ENCODE results near the gene EPS8L2.
A peak's percentile ranks its signal among the peaks of the same experiment; 100 is the strongest.

EPS8L2 gene

DNA sequence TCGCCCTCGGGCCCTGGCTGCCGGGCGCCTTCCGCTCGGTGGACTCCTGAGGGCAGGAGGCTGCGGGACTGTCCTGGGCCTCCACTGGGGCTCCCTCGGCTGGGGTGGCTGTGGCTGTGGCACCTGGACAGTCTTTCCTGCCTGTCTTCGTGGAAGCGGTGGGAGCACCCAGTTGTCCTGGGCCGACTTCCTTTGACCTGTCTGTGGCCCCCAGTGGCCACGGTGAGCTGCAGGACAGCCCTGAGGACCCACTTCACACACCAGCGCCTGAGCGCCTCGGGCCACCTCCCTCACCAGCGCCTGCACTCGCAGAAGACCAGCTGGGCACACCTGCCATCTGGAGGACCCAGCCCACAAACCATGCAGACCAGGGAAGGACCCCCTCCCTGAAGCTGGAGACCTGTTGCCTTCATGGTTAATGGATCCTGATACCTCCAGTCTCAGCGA is 1.8 kb upstream of the EPS8L2 start:
- H3K9me3 Mint-ChIP-seq = no peaks in the 10 kb centered on the region
- peaks cover 14% of the 10 kb centered on the region for H3K27me3 Mint-ChIP-seq (ENCODE audit: low read depth)
- H3K36me3 Mint-ChIP-seq (ENCODE audit: low read depth) = peaks cover 10% of the 10 kb centered on the region
- no peak overlapping the region for H3K27ac Mint-ChIP-seq
- no peaks in the 10 kb centered on the region for H3K4me1 Mint-ChIP-seq (ENCODE audit: low read depth)
- no peak for DNase-seq (ENCODE audit: low spot score)
- H3K4me3 Mint-ChIP-seq = no peak overlapping the region

DNA sequence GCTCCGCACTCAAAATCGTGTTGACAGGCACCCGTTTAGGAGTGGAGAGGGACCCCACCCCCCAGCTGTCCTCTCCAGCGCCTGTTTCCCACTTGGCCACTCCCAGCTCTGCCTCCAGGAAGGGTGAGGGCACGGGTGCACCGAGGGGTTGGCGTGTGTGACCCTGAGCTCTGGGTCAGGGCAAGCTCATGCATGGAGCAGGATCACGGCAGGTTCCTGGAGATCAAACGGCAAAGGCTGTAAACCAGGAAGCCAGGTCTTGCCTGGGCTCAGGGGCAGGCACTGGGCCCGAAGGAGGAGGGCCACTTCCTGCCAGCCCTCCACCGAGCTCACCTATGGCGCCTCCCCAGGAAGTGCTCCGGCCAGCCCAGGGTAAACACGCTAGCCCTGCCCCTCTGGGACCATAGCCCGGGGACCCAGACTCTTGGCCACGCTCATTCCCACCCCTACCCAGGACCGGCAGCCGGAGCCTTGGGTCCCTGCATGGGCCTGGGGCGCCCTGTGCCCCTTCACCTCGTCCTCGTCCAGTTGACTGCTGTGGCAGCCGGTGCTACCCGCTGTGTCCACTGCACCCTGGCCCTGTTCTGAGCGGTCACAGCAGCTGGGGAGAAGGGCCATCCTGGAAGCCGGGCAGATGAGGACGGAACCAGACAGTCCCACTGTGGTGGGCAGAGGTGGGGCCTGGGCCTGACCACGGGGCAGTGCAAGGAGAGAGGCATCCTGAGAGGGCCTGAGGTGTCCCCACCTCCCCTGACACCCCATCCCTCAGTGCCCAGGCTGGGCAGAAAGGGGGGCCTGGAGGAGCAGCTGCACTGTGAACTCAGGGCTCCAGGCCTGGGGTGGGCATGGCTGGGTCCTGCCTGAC is 1.0 kb upstream of the EPS8L2 start:
- Mint-ChIP-seq H3K4me1 (ENCODE audit: low read depth) (no peaks in the 10 kb centered on the region), H3K4me3 (no peak overlapping the region), H3K27me3 (ENCODE audit: low read depth) (peaks cover 14% of the 10 kb centered on the region), H3K36me3 (ENCODE audit: low read depth) (peaks cover 10% of the 10 kb centered on the region), H3K27ac (no peak overlapping the region), H3K9me3 (no peaks in the 10 kb centered on the region)
- no peak for DNase-seq (ENCODE audit: low spot score)

DNA sequence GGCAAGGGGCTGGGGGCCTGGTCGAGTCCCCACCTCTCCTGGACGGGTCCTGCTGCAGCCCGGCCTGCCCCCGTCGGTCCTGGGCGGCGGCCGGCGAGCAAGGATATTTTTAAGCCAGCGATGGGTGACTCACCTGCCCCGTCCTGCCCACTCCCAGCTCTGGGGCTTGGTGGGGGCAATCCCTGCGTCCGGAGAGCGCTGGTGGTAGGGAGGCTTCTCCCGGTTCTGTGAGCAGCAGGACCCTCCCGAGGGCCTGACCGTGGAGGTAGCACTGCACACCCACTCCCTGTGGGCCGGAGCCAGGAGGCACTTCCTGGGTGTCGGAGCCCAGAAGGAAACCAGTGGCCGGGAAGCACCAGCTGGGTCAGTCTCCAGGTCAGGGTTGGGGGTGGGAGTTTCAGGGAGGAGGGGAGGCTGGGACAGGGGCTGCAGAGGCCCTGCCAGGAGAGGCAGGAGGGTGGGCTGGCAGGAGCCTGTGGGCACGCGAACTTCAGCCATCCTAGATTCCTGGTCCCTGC is 467 bp downstream of the EPS8L2 start:
- Mint-ChIP-seq H3K36me3 (ENCODE audit: low read depth) (peaks cover 5% of the 10 kb centered on the region), H3K27me3 (ENCODE audit: low read depth) (peaks cover 16% of the 10 kb centered on the region), H3K27ac (no peak overlapping the region), H3K9me3 (no peaks in the 10 kb centered on the region), H3K4me1 (ENCODE audit: low read depth) (peaks cover 4% of the 10 kb centered on the region), H3K4me3 (no peak overlapping the region)
- DNase-seq (ENCODE audit: low spot score) = no peak

DNA sequence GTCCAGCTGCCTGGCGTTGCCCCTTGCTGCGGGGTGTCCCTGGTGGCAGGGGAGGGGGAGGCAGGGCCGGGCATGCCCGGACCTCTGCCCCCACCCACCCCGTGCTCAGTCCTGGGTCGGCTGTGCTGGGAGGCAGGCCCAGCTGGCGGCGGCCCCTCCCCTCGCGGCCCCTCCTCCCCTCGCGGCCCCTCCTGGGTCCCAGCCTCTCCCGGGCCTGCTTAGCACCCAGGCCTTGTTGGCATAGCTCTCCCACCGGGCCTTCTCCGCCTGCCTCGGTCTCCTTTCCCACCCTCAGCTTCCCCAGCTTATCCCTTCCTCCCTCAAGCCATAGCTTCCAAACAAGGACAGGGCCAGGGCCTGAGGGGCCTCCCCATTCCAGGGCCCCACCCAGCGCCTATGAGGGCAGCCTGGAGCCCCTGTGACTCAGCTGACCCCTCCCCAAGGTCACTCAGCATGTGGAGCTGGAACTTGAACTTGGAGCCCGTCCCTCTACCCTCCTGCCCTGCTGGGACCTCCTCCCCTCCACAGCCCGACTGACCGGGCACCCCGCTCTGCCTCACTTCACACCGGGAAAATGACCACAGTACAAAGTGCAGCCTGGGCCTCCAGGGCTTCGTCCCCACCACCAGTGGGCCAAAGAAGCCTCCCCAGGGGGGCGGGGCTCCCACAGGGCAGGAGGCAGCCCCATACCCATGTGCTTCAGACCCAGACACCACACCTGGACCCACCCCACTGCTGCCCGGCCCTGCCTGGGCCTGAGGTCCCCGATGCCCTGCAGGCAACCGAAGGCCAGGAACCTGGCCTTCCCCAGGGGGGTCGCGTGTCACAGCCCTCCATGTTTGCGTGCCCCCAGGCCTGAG is 1.2 kb downstream of the EPS8L2 start:
- Mint-ChIP-seq H3K36me3 (ENCODE audit: low read depth) (peaks cover 2% of the 10 kb centered on the region), H3K27ac (no peak overlapping the region), H3K4me1 (ENCODE audit: low read depth) (peaks cover 4% of the 10 kb centered on the region), H3K9me3 (no peaks in the 10 kb centered on the region), H3K27me3 (ENCODE audit: low read depth) (peaks cover 16% of the 10 kb centered on the region), H3K4me3 (no peak overlapping the region)
- DNase-seq (ENCODE audit: low spot score) = no peak

- peaks cover 16% of the 10 kb centered on the region for H3K27me3 Mint-ChIP-seq (ENCODE audit: low read depth)
- no peaks in the 10 kb centered on the region for H3K9me3 Mint-ChIP-seq
- peaks cover 4% of the 10 kb centered on the region for H3K4me1 Mint-ChIP-seq (ENCODE audit: low read depth)
- H3K27ac Mint-ChIP-seq = no peak overlapping the region
- no peak overlapping the region for H3K4me3 Mint-ChIP-seq
- H3K36me3 Mint-ChIP-seq (ENCODE audit: low read depth) = peaks cover 2% of the 10 kb centered on the region
- DNase-seq (ENCODE audit: low spot score) = no peak
These were observed 1.9 kb downstream of the EPS8L2 start for GRCh38 chr11:707817-708420.

- H3K9me3 Mint-ChIP-seq = no peaks in the 10 kb centered on the region
- DNase-seq (ENCODE audit: low spot score) = no peak
- H3K27ac Mint-ChIP-seq = no peak overlapping the region
- no peak overlapping the region for H3K4me3 Mint-ChIP-seq
- H3K27me3 Mint-ChIP-seq (ENCODE audit: low read depth) = peaks cover 16% of the 10 kb centered on the region
- peaks cover 4% of the 10 kb centered on the region for H3K4me1 Mint-ChIP-seq (ENCODE audit: low read depth)
- H3K36me3 Mint-ChIP-seq (ENCODE audit: low read depth) = peaks cover 2% of the 10 kb centered on the region
These were observed 2.5 kb downstream of the EPS8L2 start for GRCh38 chr11:708511-708910.

DNA sequence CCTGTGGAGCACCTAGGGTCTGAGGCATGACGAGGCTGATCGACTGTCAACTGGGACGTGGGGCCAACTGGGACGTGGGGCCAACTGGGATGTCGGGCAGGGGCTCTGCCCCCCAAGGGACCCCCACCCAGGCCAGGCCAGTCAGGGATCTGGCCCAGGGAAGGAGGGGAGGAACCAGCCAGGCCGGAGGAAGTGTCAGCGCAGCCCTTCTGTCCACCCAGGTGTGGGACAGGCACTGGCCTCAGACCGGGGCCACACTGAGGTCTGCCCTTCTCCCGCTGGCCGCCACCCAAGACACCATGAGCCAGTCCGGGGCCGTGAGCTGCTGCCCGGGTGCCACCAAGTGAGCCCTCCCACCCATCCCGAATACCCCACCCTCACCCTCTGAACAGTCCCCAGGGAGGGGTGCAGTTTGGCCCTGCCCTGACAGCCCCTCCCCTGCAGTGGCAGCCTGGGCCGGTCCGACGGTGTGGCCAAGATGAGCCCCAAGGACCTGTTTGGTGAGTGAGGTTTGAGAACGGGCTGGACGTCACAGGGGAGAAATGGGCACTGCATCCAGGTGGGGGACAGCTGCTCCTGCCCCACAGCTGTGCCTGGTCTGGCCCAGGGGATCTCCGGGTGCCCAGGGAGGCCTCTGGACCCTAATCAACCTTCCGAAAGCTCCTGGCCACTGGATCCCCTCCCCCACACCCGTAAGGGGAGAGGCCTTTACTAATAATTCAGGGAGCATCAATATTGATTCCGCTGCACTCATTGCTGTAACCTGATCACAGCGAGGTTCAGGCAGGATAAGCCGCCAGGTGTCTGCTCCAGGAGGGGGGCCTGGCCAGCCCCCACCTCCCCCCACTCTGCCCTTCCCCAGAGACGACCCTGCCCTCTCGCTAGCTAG is 3.3 kb downstream of the EPS8L2 start:
- DNase-seq (ENCODE audit: low spot score) = no peak
- Mint-ChIP-seq H3K27me3 (ENCODE audit: low read depth) (peaks cover 16% of the 10 kb centered on the region), H3K9me3 (no peaks in the 10 kb centered on the region), H3K27ac (no peak overlapping the region), H3K4me1 (ENCODE audit: low read depth) (peaks cover 4% of the 10 kb centered on the region), H3K4me3 (no peak overlapping the region), H3K36me3 (ENCODE audit: low read depth) (no peaks in the 10 kb centered on the region)

DNA sequence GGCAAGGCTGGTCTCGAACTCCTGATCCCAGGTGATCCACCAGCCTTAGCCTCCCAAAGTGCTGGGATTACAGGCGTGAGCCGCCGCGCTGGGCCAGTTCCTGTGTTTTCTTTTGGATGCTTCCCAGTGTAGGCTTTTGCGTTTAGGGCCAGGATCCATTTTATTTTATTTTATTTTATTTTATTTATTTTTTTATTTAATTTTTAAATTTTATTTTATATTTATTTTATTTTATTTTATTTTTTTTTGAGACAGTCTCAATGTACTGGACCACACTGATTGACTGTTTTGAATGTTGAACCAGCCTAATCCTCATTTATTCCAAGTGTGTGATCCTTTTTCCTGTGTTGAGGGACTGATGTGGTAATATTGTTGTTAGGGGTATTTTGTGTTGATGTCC is 8.4 kb downstream of the EPS8L2 start:
- H3K4me3 Mint-ChIP-seq = no peak overlapping the region
- H3K27ac Mint-ChIP-seq = no peak overlapping the region
- no peaks in the 10 kb centered on the region for H3K9me3 Mint-ChIP-seq
- peaks cover 13% of the 10 kb centered on the region for H3K27me3 Mint-ChIP-seq (ENCODE audit: low read depth)
- peaks cover 4% of the 10 kb centered on the region for H3K4me1 Mint-ChIP-seq (ENCODE audit: low read depth)
- no peak for DNase-seq (ENCODE audit: low spot score)
- H3K36me3 Mint-ChIP-seq (ENCODE audit: low read depth) = no peaks in the 10 kb centered on the region

DNA sequence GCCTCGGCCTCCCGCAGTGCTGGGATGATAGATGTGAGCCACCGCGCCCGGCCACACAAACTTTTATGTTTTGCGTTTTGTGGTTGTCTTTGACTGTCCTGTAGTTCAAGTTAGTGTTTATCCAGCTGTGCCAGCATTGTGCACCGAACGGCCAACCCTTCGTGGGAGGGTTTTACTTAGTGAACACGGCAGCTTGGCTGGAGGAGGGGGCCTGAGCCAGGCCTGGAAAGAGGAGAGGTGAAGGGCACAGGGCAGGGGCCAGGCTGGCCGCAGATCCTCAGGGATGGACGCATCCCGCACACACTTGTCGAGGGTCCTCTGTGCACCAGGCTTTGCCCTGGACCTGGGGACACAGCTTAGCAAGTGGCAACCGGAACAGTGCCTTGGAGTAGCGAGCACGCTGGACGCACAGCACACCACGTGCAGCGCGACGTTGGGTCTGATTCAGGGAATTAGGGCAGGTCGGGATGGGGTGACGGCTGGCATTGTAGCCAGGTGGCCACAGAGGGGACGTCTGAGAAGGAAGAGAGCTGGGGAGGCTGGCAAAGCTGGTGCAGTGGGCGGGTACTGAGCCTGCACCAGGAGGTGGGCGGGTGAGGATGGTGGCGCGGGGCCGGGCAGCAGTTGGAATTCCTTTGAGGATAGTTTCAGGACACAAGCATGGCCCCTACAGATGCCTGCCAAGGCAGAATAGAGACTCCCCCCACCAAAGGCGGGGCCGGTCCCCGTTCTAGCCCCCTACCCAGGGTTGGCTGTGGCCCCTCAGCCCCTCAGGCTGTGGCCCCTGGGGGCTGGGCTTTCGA is 13.4 kb downstream of the EPS8L2 start:
- DNase-seq (ENCODE audit: low spot score) = no peak
- no peaks in the 10 kb centered on the region for H3K36me3 Mint-ChIP-seq (ENCODE audit: low read depth)
- peak overlapping the region; percentile 61 for H3K4me3 Mint-ChIP-seq
- H3K4me1 Mint-ChIP-seq (ENCODE audit: low read depth) = peaks cover 8% of the 10 kb centered on the region
- peaks cover 32% of the 10 kb centered on the region for H3K27me3 Mint-ChIP-seq (ENCODE audit: low read depth)
- H3K9me3 Mint-ChIP-seq = no peaks in the 10 kb centered on the region
- H3K27ac Mint-ChIP-seq = no peak overlapping the region

- Mint-ChIP-seq H3K27me3 (ENCODE audit: low read depth) (peaks cover 37% of the 10 kb centered on the region), H3K4me3 (peak overlapping the region; percentile 48), H3K36me3 (ENCODE audit: low read depth) (no peaks in the 10 kb centered on the region), H3K9me3 (no peaks in the 10 kb centered on the region), H3K4me1 (ENCODE audit: low read depth) (peaks cover 8% of the 10 kb centered on the region), H3K27ac (no peak overlapping the region)
- no peak for DNase-seq (ENCODE audit: low spot score)
These were observed 14.1 kb downstream of the EPS8L2 start for GRCh38 chr11:720017-720641.

DNA sequence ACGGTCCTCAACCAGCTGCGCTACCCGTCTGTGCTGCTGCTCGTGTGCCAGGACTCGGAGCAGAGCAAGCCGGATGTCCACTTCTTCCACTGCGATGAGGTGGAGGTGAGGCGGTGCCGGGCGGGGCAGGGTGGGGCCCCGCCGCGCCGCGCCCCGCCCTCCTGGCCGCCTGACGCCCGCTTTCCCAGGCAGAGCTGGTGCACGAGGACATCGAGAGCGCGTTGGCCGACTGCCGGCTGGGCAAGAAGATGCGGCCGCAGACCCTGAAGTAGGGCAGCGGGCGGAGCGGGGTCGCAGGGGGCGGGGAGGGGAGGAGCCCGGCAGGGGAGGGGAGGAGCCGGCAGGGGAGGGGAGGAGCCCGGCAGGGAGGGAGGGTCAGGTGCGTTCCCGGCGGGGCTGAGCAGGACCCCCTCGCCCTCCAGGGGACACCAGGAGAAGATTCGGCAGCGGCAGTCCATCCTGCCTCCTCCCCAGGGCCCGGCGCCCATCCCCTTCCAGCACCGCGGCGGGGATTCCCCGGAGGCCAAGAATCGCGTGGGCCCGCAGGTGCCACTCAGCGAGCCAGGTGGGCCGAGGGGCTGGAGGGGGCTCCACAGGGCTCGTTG is 14.7 kb downstream of the EPS8L2 start:
- H3K27me3 Mint-ChIP-seq (ENCODE audit: low read depth) = peaks cover 38% of the 10 kb centered on the region
- peaks cover 10% of the 10 kb centered on the region for H3K4me1 Mint-ChIP-seq (ENCODE audit: low read depth)
- H3K27ac Mint-ChIP-seq = no peak overlapping the region
- no peaks in the 10 kb centered on the region for H3K36me3 Mint-ChIP-seq (ENCODE audit: low read depth)
- DNase-seq (ENCODE audit: low spot score) = no peak
- no peaks in the 10 kb centered on the region for H3K9me3 Mint-ChIP-seq
- peak overlapping the region; percentile 48 for H3K4me3 Mint-ChIP-seq

DNA sequence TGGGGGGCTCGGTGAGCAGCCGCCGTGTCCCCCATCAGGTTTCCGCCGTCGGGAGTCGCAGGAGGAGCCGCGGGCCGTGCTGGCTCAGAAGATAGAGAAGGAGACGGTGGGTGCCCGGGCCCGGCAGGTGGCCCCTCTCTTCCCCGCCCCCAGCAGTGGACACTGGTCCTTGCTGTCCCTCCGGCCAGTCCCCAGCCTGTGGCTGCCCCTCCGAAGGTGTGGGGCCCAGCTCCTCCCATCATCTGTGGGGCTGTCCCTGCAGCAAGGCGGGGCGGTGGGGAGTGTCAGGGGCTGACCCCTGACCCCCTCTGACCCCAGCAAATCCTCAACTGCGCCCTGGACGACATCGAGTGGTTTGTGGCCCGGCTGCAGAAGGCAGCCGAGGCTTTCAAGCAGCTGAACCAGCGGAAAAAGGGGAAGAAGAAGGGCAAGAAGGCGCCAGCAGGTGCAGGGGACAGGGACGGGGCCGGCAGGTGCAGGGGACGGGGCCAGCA is 15.3 kb downstream of the EPS8L2 start:
- DNase-seq (ENCODE audit: low spot score) = no peak

More for the DNA sequence above, 15.3 kb downstream of the EPS8L2 start:
- Mint-ChIP-seq H3K4me1 (ENCODE audit: low read depth) (peaks cover 10% of the 10 kb centered on the region), H3K9me3 (no peaks in the 10 kb centered on the region), H3K27me3 (ENCODE audit: low read depth) (peaks cover 37% of the 10 kb centered on the region), H3K4me3 (peak overlapping the region; percentile 54), H3K27ac (no peak overlapping the region), H3K36me3 (ENCODE audit: low read depth) (no peaks in the 10 kb centered on the region)

All from T-helper 2 cell treated with Interferon-gamma antibody and Interleukin-4, amounts not matched to agents 5 μg/mL and 100 μg/mL, for 36 hours (primary cell).